B cell (primary cell): ENCODE data around the gene MAP3K1. TPM values are rescaled to one million over a fixed set of nuclear protein-coding genes. Genes with fewer than 3 reads are reported as not detected.

Experiments used
- ATAC-seq: fragments of 200-7000 bp; cut with Tn5 transposase; one replicate; pipeline ENCODE4 v1.10.0; 2021; ENCODE audit warnings: low read depth, mild to moderate bottlenecking, moderate number of reproducible peaks, moderate library complexity
- CTCF ChIA-PET: fragments of 350-600 bp; sonication (Branson Sonifier 250); formaldehyde crosslinking; loops from one replicate; lab custom pipeline; 2021; ENCODE audit warnings: antibody characterized with exemption, inconsistent platforms; lab: Charles Lee
- POLR2A ChIA-PET: fragments of 350-600 bp; sonication (Branson Sonifier 250); formaldehyde crosslinking; loops from one replicate; lab custom pipeline; 2021; ENCODE audit warnings: antibody characterized with exemption; lab: Charles Lee
- DNase-seq: peaks from one replicate; pipeline ENCODE4 v3.0.0; 2013
- H2AFZ ChIP-seq: 2 replicates; pipeline ENCODE4 v1.6.1; 2012; ENCODE audit warnings: mild to moderate bottlenecking, low read depth, low read length; ENCODE audit not compliant: insufficient read depth, poor library complexity, severe bottlenecking
- H3K27ac ChIP-seq, 2 donors: 1 replicate in 1 of 2; 2 replicates in 1 of 2; pipeline ENCODE4 v1.5.1; 2012 to 2013; ENCODE audit warnings: low read length in 2 of 2, mild to moderate bottlenecking in 2 of 2, moderate library complexity in 1 of 2
- H3K27me3 ChIP-seq, 4 experiments: fragments of 200-600 bp in 1 of 4; sonication (generic) in 1 of 4; replicated peaks in 1 of 4; 1 replicate in 2 of 4; 2 replicates in 2 of 4; pipeline versions ENCODE4 v1.6.1 to v1.7.0; 2013 to 2016; ENCODE audit warnings: low read length in 3 of 4, mild to moderate bottlenecking in 2 of 4, mixed read lengths in 1 of 4, moderate library complexity in 1 of 4; ENCODE audit not compliant: insufficient read depth in 4 of 4, control insufficient read depth in 3 of 4; ENCODE audit errors: control extremely low read depth in 1 of 4
- H3K36me3 ChIP-seq, 2 experiments: replicated peaks in 1 of 2; 1 replicate in 1 of 2; 2 replicates in 1 of 2; pipeline versions ENCODE4 v1.6.1 to v1.7.1; 2013; ENCODE audit warnings: low read length in 1 of 2; ENCODE audit not compliant: insufficient read depth in 2 of 2, control insufficient read depth in 1 of 2; ENCODE audit errors: control extremely low read depth in 1 of 2, extremely low read depth in 1 of 2
- H3K4me1 ChIP-seq, 2 donors: fragments of 200-600 bp in 1 of 2; sonication (generic) in 1 of 2; 1 replicate in 1 of 2; 2 replicates in 1 of 2; pipeline versions ENCODE4 v1.5.1 to v1.6.1; 2013 to 2017; ENCODE audit warnings: low read length in 2 of 2; ENCODE audit not compliant: control insufficient read depth in 2 of 2, insufficient read depth in 2 of 2
- H3K4me2 ChIP-seq: replicated peaks from 2 replicates; pipeline ENCODE3; 2012; ENCODE audit warnings: mild to moderate bottlenecking, low read depth, low read length; ENCODE audit not compliant: poor library complexity, severe bottlenecking
- H3K4me3 ChIP-seq, 5 experiments: fragments of 200-600 bp in 1 of 5; sonication (generic) in 1 of 5; 1 replicate in 3 of 5; 2 replicates in 2 of 5; pipeline versions ENCODE4 v1.5.1 to v1.7.0; 2011 to 2016; ENCODE audit warnings: low read length in 4 of 5, mild to moderate bottlenecking in 4 of 5, low read depth in 2 of 5, control low read depth in 1 of 5, moderate library complexity in 1 of 5; ENCODE audit not compliant: insufficient read depth in 1 of 5; ENCODE audit errors: control extremely low read depth in 1 of 5, extremely low read depth in 1 of 5
- H3K79me2 ChIP-seq: fragments of 200-600 bp; sonication (generic); one replicate; pipeline ENCODE4 v1.6.0; 2016; ENCODE audit warnings: low read length; ENCODE audit not compliant: control insufficient read depth, insufficient read depth
- H3K9ac ChIP-seq: fragments of 200-600 bp; sonication (generic); 2 replicates; pipeline ENCODE4 v1.6.1; 2017; ENCODE audit warnings: mild to moderate bottlenecking, low read length, moderate library complexity
- H3K9me3 ChIP-seq, 3 donors: one replicate each; pipeline versions ENCODE4 v1.6.1 to v1.7.1; 2013; ENCODE audit warnings: low read length in 2 of 3; ENCODE audit not compliant: control insufficient read depth in 2 of 3, insufficient read depth in 1 of 3; ENCODE audit errors: control extremely low read depth in 1 of 3
- H4K20me1 ChIP-seq: 2 replicates; pipeline ENCODE4 v1.6.0; 2012; ENCODE audit warnings: mild to moderate bottlenecking, low read length; ENCODE audit not compliant: insufficient read depth, control insufficient read depth, poor library complexity, severe bottlenecking
- H3K27ac Mint-ChIP-seq: one replicate; pipeline ENCODE4 v1.8.0; 2021; ENCODE audit warnings: mixed read lengths
- H3K27me3 Mint-ChIP-seq: one replicate; pipeline ENCODE4 v1.8.0; 2021; ENCODE audit warnings: mixed read lengths
- H3K4me1 Mint-ChIP-seq: one replicate; pipeline ENCODE4 v1.8.0; 2021; ENCODE audit warnings: mixed read lengths
- H3K4me3 Mint-ChIP-seq: one replicate; pipeline ENCODE4 v1.8.0; 2021; ENCODE audit warnings: mixed read lengths
- H3K9me3 Mint-ChIP-seq: one replicate; pipeline ENCODE4 v1.8.0; 2022; ENCODE audit warnings: mixed read lengths; ENCODE audit not compliant: insufficient read depth
- CTCF ChIP-seq: fragments of 200-600 bp; IDR thresholded peaks from one replicate; pipeline ENCODE4 v1.8.0; 2022; ENCODE audit warnings: antibody characterized with exemption, mild to moderate bottlenecking
- EZH2 ChIP-seq: IDR thresholded peaks from 2 replicates; pipeline ENCODE4 v1.6.1; 2012; ENCODE audit warnings: borderline replicate concordance, low read depth, mild to moderate bottlenecking, moderate library complexity, low read length; ENCODE audit not compliant: insufficient read depth, poor library complexity, severe bottlenecking
- WGBS: methylation state at CpG from one replicate; pipeline ENCODE4 v1.1.5; 2013; ENCODE audit warnings: missing lambda C conversion rate; ENCODE audit not compliant: insufficient coverage; 5-methylcytosine and 5-hydroxymethylcytosine counted together
- intact Hi-C: fragments of 100-400 bp; cut with micrococcal nuclease; formaldehyde crosslinking; loops from one replicate; pipeline ENCODE4 v1.10.0; 2022
- polyA plus RNA-seq: library from polyadenylated mRNA; depleted of rRNA; stranded (reverse); fragments of >200 nt; gene quantifications from 2 replicates; pipeline ENCODE4 v1.2.3, GENCODE V29; 2012
- total RNA-seq, 2 donors: library from RNA; stranded (reverse); fragments of 120-200 nt in 1 of 2; gene quantifications; 1 replicate in 1 of 2; 2 replicates in 1 of 2; pipeline versions ENCODE4 v1.2.3 to v1.2.4, GENCODE V29; 2013 to 2022

Gene MAP3K1
- total and polyA plus RNA-seq, 2 donors (not counting 1 experiment from before 2014, with no cell fraction given): 51.7 to 160 TPM

GRCh38 chr5:56812110-56812509 is 3.2 kb upstream of the MAP3K1 start:
- H3K36me3 ChIP-seq: no peaks in the 10 kb centered on the region
- POLR2A ChIA-PET: interaction anchor here (0.8 kb wide), 1 partner anchor 9 kb away, joined by 3 read pairs; no protein-coding TSS in a partner anchor
- WGBS: no CpG with 5 or more reads among the region's 1 CpG
- H3K9me3 Mint-ChIP-seq: no peaks in the 10 kb centered on the region
- no peak overlapping the region for H3K9ac ChIP-seq
- no peak overlapping the region for H3K27ac ChIP-seq
- CTCF ChIA-PET: interaction anchor here (1.3 to 4.2 kb wide), 3 partner anchors 26 to 142 kb away, joined by 7 to 25 read pairs (median 21); no protein-coding TSS in a partner anchor
- no peak overlapping the region for H3K4me3 Mint-ChIP-seq
- no peaks in the 10 kb centered on the region for H4K20me1 ChIP-seq
- H3K27me3 Mint-ChIP-seq: no peaks in the 10 kb centered on the region
- no peak for DNase-seq
- peaks cover 15% of the 10 kb centered on the region for H3K79me2 ChIP-seq
- no peak for ATAC-seq
- no peaks in the 10 kb centered on the region for H3K27me3 ChIP-seq
- intact Hi-C loops: no loop called here
- peaks cover 33% of the 10 kb centered on the region for H3K4me1 Mint-ChIP-seq
- H3K4me1 ChIP-seq: peaks cover 22 to 23% of the 10 kb centered on the region in 2 donors
- TF ChIP-seq CTCF (no peak), EZH2 (no peak)
- H3K27ac Mint-ChIP-seq: no peak overlapping the region
- H3K4me3 ChIP-seq: no peak overlapping the region
- no peak overlapping the region for H2AFZ ChIP-seq
- no peak overlapping the region for H3K4me2 ChIP-seq
- no peaks in the 10 kb centered on the region for H3K9me3 ChIP-seq

GRCh38 chr5:56813302-56813701 is 2.0 kb upstream of the MAP3K1 start:
- TF ChIP-seq CTCF (no peak), EZH2 (no peak)
- H3K9ac ChIP-seq: peak overlapping the region; percentile 94
- H3K27ac ChIP-seq: peak overlapping the region; percentile 91 to 94
- H3K79me2 ChIP-seq: peaks cover 27% of the 10 kb centered on the region
- no peaks in the 10 kb centered on the region for H4K20me1 ChIP-seq
- peak overlapping the region in 1 of 5 experiments; percentile 97 for H3K4me3 ChIP-seq
- peak overlapping the region; percentile 83 for H3K4me2 ChIP-seq
- no peaks in the 10 kb centered on the region for H3K36me3 ChIP-seq
- H3K27me3 ChIP-seq: no peaks in the 10 kb centered on the region
- 22% methylated on average over 1 of the region's 4 CpGs for WGBS
- Mint-ChIP-seq H3K9me3 (no peaks in the 10 kb centered on the region), H3K4me1 (peaks cover 31% of the 10 kb centered on the region), H3K27me3 (no peaks in the 10 kb centered on the region), H3K4me3 (peak overlapping the region; percentile 97), H3K27ac (peak overlapping the region; percentile 89)
- ATAC-seq (no peak), DNase-seq (peak; percentile 52)
- POLR2A ChIA-PET: interaction anchor here (0.7 to 2.8 kb wide), 3 partner anchors 14 to 144 kb away, joined by 3 to 29 read pairs (median 6); no protein-coding TSS in a partner anchor
- H3K4me1 ChIP-seq: peaks cover 15 to 19% of the 10 kb centered on the region in 2 donors
- H3K9me3 ChIP-seq: no peaks in the 10 kb centered on the region
- CTCF ChIA-PET: interaction anchor here (0.8 to 4.2 kb wide), 9 partner anchors 11 to 543 kb away, joined by 3 to 25 read pairs (median 5); no protein-coding TSS in a partner anchor
- peak overlapping the region; percentile 66 for H2AFZ ChIP-seq
- intact Hi-C loops: no loop called here
